Left forelimb (tissue), 1 donor: ENCODE data around the gene DLG4.

Source experiments
- DNase-seq: peaks from one replicate; pipeline ENCODE4 v3.0.0-alpha.2; 2018; ENCODE audit warnings: low spot score

The DLG4 gene

DNA sequence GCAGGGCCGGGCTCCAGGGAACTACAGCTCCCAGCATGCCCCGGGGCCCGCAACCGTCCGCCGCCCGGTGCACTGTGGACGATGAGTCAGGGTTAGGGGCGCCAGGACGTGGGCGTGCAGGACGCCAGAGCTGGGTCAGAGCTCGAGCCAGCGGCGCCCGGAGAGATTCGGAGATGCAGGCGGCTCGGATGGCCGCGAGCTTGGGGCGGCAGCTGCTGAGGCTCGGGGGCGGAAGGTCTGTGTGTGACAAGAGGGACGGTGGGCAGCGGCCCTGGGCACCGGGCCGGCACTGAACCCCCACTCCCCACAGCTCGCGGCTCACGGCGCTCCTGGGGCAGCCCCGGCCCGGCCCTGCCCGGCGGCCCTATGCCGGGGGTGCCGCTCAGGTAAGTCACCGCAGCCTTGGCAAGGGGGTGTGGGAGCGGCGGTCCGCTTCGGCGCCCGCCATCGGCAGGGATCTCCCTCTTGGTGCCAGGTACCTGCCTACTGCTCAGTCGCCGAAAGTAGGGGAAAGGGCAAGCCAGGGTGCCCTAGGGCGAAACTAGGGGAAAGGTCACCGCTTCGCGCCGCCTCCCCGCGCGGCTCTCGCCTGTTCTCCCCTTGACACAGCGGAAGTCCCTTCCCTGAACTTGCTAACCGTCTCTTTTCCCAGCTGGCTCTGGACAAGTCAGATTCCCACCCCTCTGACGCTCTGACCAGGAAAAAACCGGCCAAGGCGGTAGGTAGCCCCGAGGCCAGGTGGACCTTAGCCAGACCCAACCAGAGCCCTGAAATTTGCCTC, at the start of gene DLG4, which contains the start of gene ACADVL:
Gene DLG4, minus strand, starts transcription at position 25 of the 781 bp plus-strand sequence.
Gene ACADVL, plus strand, starts transcription at position 127 of the 781 bp plus-strand sequence. Its CDS starts 47 bp downstream, at position 174.
- peak; percentile 93 for DNase-seq

DNA sequence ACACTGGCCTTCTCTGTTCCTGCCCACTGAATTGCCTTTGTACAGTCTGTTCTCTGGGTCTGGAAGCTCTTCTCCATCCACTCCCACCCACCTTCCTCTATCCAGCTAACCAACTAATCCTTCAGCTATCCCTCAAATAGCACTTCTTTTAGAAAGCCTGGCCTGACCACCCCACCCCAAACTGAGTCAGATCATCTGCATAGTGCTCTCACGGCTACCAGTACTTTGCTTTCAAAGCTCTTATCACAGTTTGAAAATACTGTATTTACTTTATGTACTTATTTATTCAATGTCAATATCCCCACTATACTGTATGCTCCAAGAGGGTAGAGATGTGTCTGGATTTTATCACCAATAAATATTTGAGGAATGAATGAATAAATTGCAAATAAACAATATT, 47.1 kb upstream of the DLG4 start:
- no peak for DNase-seq

DNA sequence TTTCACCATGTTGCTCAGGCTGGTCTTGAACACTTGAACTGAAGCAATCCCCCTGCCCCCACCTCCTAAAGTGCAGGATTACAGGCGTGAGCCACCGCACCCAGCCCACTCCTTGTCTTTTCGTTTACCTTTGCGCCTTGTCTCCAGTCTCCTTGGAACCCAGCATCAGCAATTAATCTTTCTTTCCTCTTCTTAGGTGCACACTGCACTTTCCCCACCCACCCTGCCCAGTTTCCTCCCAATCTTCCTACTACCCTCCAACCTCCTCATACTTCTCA, 44.1 kb upstream of the DLG4 start:
- DNase-seq = no peak

DNA sequence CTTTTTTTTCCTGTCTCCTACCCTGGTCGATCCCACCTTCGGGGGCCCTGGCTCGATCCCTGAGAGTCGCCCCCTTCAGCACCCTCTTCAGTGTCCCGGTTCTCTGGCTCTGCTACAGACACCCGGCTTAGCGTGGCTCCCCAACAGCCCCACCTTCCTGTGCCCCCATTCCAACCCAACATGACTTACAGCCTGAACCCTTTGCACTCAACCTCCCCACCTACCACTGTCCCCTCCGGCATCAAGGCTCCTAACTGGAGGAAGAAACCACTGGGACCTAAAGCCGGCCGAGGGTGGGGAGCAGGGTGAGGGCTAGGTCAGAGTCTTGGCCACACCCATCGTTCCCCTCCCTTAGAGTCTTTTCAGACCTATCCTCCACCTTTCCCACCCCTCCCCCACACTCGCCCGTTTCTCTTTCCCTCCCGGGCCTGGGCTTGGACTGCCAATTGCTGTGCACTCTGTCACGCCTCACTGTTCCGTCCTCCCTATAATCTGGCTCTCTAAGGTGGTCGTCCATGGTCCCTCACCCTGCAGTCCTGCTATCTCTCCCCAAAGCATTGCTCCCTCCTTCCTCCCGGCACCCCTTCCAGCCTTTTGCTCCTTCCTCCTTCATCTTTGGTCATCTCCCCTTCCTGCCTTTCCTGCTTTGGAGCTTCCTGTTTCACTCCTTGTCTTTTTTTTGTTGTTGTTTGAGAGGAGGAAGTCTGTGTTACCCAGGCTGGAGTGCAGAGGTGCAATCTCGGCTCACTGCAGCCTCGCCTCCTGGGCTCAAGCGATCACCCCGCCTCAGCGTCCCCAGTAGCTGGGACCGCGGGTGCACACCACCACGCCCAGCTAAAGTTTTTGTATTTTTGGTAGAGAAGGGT, 43.5 kb upstream of the DLG4 start:
- DNase-seq = no peak

DNA sequence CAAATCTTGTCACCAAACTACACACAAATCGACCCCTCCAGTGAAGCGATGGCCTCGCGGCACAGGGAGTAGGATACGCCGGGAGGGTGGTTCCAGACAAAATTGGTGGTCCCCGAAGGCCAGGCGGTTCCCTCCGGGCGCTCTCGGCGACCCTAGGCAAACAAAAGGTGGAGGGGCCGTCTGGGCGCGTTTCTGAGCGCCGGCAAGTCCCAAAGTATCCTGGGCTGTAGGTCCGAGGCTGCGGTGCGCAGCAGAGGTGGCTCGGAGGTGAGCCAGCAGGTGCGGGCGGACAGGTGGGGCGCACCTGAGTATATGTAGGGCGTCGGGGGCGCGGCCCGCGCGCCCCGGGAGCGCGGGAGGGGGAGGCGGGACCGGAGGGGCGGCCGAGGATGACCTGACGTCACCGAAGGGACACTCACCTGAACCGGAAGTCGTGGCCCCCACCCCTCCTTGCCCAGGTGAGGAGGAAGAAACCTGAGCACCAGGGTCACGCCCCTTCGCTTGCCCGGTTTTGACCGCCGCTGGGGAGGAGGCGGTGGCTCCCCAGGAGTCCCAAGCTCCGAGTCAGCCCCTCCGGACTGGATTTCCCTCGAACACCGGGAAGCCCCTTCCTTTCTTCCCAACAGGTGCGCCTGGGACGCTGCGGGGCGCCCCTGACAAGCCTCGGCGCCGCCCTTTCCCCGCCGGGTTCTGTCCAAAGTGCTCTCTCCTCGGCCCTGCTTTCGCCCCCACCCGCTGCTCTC, 42.7 kb upstream of the DLG4 start, which contains the start of gene CLDN7:
Gene CLDN7, minus strand, starts transcription at position 287 of the 743 bp plus-strand sequence. CDS start 435 bp downstream, outside the sequence.
- DNase-seq = no peak

DNA sequence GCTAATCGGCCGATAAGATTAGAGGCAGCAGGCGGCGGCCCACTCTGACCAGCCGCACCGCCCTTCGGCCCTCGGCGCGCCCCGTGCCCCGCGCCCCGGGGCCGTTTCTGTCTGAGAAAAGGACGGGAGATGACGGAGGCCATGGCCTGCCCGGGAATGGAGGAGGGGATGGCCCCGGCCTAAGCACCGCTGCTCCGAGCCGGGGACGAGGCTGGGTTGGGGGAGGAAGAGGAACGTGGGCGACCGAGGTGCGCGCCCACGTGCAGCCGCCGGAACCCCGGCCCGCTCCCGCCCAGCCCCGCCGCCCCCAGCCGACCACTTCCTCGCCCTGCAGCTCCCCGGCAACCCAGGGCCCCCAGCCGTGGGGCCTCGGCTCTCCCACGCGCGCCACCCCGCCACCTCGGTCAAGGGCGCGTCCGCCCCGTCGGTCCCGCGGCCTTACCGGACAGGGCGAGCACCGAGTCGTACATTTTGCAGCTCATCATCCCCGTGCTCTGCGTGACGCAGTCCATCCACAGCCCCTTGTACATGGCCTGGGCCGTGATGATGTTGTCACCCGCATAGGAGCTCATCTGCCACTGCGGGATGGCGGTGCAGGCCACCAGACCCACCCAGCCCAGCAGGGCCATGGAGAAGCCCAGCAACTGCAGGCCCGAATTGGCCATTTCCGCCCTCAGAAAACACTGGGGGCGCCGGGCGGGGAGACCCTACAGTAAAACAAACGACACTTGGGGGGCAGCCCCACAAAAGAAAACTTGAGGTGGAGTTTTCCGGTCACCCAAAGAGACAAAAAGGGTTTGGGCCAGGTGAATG, 41.9 kb upstream of the DLG4 start:
- DNase-seq = no peak

DNA sequence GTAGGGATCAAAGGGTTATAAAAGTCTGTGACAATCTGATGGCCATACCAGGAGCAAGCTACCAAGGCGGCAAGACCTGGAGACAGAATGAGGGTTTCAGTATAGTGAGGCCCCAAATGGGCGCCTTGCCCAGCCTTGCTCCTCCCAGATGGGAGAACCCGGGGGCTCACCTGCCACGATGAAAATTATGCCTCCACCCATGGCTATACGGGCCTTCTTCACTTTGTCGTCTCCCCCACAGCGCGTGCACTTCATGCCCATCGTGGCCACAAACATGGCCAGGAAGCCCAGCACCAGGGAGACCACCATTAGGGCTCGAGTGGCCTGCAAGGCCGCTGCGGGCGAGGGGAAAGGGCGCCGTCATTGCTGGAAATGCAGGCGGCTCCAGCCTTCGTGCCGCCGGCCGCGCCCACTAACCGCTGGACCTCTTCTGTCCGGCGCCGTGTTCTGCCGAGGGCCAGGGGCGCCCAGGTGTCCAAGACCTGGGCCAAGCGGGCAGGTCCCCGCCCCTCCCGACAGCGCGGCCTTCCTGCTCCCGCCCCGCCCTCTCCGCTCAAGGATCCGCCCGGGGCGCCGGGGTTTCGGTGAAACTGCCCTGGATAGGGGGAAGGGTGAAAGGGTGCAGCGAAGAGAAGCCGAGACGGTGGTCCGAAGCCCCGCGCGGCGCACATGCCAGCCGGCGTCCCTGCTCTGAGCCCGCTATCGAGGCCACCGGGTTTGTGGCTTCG, 41.2 kb upstream of the DLG4 start:
- no peak for DNase-seq

DNA sequence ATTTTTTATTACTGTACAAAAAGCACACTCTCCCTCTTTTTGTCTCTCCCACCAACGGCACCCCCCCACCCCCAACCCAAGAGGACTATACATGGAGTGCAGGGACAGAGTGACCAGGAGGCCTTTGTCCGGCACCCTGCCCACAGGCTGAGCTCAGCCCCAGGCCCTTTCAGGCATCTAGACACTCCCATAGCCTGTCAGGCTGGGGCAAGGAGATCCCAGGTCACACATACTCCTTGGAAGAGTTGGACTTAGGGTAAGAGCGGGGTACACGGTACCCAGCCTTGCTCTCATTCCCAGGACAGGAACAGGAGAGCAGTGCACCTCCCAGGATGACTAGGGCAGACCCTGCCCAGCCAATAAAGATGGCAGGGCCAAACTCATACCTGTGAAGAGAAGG, 40.5 kb upstream of the DLG4 start:
- DNase-seq = no peak

DNA sequence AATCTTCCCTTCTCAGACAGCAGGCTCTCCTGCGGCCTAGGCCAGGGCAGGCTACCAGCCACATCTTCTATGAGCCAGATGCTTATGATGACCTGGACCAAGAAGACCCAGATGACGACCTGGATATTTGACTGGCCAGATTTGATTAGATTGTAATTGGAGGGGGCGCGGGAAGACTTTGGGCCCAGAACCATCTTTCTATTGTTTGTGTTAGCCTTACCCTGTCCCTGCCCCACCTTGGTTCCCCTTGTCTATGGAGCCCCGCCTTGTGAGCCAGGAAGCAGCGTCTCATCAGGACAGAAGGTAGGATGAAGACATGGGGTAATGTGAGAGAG, 39.9 kb upstream of the DLG4 start:
- DNase-seq = no peak

DNA sequence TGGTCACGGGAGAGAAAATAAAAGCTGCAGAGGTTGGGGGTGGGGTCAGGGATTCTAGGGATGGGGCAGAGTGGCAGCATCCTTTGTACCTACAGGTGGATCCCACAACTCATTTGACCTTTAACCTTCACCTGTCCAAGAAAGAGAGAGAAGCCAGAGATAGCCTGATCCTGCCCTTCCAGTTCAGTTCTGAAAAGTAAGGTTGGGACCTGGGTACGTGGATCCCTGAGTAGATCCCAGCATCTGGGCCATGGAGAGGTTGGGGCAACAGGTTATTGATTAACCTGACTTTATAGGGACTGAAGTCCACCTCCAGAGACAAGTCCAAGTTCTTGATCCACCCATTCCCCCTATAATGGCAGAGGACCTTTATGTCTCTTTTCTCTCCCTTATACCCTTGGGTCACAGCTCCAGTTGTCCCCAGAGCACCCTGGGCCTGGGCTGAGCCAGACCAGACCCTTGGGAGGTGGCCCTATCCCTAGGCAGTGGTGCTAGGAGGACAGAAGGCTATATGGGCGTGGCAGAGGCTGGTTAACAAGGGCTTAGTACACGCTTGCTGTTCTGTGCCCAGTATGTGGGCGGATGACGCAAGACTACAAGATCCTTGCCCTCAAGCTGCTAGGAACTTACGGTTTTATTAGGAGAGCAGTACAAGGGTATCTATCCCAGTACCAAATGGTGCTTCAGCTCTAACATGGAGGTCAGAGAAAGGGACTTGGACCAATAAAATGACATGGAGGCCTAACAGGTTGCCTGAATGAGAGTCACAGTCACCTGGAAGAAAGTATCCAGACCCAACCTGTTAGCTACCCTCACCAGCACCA, 39.3 kb upstream of the DLG4 start:
- DNase-seq = no peak

DNA sequence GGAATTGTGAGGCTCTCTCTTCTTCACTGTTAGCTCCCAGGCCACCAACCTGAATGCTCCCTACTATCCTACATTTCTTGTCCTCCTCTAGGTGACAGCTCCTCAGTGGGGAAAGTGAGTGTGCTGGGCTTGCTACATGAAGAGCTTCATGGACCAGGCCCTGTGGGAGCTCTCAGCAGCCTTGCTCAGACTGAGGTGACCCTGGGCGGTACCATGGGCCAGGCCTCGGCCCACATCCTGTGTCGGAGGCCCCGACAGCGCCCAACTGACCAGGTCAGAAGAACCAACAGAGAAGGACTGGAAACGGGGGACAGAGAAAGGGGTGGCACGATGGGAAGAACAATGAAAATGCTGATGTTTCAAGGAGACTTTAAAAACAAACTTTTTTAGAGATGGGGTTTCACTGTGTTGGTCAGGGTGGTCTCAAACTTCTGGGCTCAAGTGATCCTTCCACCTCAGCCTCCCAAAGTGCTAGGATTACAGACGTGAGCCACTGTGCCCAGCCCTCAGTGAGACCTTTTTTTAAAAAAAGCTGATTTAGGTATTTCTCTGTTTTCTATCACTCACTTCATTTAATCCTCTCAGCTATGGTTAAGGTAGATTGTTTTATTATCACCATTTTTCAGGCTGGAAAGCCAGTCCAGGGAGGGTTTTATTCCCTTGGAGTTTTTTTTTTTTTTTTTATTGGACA, 37.3 kb upstream of the DLG4 start:
- DNase-seq = no peak

DNA sequence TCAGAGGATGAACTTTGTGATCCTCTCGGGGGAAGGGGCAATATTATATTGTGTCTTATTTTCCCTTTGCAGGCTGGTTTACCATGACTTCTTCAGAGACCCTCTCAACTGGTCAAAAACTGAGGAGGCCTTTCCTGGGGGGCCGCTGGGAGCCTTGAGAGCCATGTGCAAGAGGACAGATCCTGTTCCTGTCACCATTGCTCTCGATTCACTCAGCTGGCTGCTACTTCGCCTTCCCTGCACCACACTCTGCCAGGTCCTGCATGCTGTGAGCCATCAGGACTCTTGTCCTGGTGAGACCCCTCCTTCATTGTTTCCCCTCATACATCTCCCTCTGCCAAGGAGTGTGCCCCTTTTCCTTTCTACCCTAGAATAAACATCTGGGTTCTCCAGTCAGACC, 34.9 kb upstream of the DLG4 start:
- DNase-seq = no peak

DNA sequence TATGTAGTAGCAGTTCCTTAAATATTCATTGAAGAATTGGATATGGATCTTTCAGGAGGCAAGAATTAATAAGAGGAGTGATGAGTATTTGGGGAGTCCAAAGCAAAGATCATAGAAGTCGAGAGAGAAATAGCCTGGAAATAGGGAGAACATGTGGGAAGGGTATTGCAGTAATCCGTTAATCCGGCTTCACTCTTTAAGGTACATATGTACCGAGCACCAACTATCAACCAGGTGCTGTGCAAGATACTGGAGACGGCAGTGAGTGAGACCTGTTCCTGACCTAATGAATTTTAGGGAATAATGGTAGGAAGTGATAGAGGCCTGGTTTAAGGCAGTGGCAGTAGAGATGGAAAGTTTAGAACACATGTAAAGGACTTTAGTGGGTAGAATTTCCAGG, 33.4 kb upstream of the DLG4 start:
- DNase-seq = no peak

DNA sequence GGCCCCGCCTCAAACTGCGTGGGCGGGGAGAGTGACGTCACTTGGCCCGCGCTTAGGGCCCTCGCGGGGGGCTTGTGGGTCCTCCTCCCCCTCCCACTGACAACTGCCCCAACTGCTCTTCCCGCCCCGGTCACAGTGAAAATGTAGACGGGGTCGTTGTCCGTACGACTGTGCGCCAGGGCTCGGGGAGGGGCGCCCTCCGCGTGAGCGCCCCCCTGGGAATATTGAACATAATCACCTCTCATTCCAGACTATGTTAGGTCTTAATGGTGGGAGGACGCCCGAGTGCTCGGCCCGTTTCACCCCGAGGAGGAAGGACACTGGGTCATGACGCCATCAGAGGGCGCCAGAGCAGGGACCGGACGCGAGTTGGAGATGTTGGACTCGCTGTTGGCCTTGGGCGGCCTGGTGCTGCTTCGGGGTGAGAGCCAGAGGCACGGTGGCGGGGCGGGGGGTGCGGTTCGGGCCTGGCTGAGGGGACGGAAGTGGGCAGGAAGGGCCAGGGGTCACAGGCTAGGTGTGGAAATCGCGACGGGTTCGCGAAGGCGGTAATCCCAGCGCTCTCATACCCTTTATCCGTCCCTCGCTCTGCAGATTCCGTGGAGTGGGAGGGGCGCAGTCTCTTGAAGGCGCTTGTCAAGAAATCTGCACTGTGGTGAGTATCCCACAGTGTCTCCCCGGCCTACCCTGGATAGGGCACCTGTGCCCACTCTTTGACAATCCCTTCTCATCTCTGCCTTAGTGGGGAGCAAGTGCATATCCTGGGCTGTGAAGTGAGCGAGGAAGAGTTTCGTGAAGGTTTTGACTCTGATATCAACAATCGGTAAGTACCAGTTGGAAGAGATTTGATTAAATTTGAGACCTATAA, 32.8 kb upstream of the DLG4 start, which contains the start of gene ELP5:
Gene ELP5, plus strand, starts transcription at position 40 of the 868 bp plus-strand sequence. Its CDS starts 336 bp downstream, at position 376.
- DNase-seq = peak; percentile 99

DNA sequence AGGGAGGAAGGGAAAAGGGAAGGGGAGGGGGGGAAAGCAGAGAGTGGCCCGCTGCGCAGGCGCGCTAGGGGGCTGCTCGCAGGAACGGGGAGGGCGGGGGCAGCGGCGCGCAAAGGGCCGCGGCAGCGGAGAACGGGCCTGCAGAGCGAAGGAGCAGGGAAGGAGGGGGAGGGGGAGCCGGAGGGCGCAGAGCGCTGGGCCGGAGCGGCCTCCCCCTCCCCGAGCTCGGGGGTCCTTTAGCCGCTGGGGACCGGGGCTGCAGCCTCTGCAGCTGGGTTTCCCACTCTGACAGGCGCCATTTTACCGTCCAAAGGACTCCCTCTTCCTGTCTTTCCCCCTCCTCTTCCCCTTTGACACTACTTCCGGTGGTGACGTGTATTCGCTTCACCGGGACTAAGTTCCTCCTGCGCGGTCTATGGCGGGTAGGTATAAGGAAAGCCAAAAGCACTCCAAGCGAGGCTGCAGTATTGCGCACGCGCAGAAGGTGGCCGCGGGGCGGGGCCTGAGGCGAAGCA, 32.1 kb upstream of the DLG4 start, which contains the start of gene CTDNEP1:
Gene CTDNEP1, minus strand, starts transcription at position 74 of the 515 bp plus-strand sequence. CDS start 438 bp downstream, outside the sequence.
- DNase-seq = peak; percentile 94

DNA sequence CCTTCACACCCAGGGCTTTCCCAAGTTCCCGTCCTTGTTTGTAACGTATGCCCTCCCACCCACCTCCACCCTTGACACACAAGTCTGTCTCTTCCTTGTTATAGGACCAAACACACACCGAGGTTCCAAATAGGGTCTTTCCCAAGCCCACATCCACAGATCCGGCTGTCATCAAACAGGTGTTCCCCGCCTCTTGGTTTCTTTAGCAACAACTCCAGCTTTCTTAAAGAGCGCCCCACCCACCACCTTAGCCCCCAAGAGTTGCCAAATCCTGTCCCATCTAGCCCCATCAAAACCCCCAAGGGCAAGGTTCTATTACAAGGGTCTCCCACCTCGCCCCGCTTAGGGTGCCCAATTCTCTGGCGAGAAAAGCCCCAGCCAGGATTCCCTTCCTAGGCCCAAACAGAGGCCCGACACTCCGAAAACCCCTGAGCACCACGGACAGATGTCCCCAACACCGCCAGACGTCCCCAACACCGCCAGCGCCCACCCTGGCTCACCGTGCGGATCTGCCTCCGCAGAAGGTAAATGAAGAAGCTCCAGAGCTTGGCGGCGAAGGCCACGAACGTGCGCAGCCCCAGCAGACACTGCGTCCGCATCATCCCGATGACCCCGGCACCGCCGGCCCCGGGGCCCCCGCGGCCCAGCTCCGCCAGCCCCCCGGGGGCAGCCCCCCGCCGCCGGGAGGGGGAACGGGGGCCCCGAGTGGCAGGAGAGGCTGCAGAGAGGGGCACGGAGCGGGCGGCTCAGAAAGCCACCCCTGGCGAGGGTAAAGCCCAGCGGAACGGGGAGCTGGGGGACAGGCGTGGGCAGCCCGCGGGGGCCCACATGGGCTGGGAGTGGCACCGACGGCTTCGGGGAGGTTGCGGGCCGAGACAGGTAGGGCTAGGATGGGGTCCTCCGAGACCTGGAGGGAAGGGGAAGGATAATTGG, 31.3 kb upstream of the DLG4 start:
- no peak for DNase-seq

DNA sequence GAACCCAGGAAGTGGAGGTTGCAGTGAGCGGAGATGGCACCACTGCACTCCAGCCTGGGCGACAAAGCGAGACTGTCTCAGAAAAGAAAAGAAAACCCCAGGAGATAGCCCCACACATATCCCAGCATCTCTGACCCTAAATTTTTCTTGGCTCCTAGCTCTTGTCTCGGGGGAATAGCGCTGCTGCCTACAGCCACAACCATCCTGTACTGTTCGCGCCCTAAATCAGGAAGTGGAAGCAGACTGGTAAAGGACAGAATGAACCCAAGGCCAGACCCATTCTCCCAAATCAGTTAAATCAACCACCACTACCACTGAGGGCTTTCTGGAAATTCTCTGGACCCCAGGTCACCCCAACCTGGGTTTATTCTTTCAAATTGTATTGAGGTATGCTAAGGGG, 30.2 kb upstream of the DLG4 start:
- DNase-seq = no peak
